Hepatocyte (in vitro differentiated cells): ENCODE measurements around the gene NUP133.

Experiments used
- EZH2 ChIP-seq: fragments of 200-600 bp; sonication (generic); IDR thresholded peaks from 2 replicates; pipeline ENCODE4 v1.6.1; 2016; ENCODE audit warnings: antibody characterized with exemption, mild to moderate bottlenecking, borderline replicate concordance
- EZH2phosphoT487 ChIP-seq: fragments of 200-600 bp; sonication (generic); IDR thresholded peaks from one replicate; pipeline ENCODE4 v1.6.1; 2018; ENCODE audit warnings: antibody characterized with exemption, mild to moderate bottlenecking, low read depth, moderate library complexity; ENCODE audit not compliant: unreplicated experiment, severe bottlenecking
- TF ChIP-seq, protein P1 (sequence below): fragments of 200-600 bp; sonication (generic); IDR thresholded peaks from 2 replicates; pipeline ENCODE4 v1.5.1; 2016; ENCODE audit warnings: antibody characterized with exemption, mild to moderate bottlenecking; ENCODE audit not compliant: poor library complexity

DNA sequence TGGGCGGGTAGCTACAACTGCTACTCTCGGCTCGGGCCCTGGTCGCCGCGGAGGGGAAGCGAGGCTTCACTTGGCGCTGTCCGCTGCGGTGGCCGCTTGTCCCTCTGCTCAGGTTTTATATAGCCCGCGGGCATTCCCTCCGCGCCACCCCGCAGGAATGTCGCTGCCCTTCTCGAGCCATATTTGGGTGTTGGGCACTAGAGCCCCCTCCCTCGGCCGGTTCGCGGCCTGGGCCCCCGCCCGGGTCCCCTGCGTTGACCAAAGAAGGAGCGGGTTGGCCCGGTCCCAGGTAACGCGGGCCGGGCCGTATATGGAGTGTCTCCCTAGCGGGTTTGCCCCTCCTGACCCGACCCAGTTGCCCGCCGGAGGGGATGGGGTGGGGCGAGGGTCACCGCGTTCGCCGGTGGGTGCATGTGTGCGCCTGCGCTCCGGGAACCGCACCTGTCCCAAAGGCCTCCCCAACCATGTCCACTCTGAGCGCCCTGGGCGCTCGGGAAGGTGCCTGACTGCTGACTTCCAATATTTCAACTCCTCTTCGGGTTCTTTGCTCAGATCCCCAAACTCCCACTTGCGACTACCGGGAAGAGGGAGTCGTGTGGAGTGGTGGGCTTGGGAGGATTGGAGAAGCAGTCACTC is 74.0 kb downstream of the NUP133 start, which contains the start of gene ACTA1:
- TF ChIP-seq, protein P1, sequence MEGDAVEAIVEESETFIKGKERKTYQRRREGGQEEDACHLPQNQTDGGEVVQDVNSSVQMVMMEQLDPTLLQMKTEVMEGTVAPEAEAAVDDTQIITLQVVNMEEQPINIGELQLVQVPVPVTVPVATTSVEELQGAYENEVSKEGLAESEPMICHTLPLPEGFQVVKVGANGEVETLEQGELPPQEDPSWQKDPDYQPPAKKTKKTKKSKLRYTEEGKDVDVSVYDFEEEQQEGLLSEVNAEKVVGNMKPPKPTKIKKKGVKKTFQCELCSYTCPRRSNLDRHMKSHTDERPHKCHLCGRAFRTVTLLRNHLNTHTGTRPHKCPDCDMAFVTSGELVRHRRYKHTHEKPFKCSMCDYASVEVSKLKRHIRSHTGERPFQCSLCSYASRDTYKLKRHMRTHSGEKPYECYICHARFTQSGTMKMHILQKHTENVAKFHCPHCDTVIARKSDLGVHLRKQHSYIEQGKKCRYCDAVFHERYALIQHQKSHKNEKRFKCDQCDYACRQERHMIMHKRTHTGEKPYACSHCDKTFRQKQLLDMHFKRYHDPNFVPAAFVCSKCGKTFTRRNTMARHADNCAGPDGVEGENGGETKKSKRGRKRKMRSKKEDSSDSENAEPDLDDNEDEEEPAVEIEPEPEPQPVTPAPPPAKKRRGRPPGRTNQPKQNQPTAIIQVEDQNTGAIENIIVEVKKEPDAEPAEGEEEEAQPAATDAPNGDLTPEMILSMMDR = no peak
- TF ChIP-seq EZH2phosphoT487 (no peak), EZH2 (peak; percentile 46)
